ENCODE data around the gene FAM120B.

GRCh38 chr6:170285482-170285881, 21.1 kb upstream of the FAM120B start:
- no peak for TF ChIP-seq CTCF (IDR thresholded peaks at IDR 0.05)
- no peak for TF ChIP-seq POLR2A (IDR thresholded peaks at IDR 0.05)
